ENCODE data around the gene SLC5A6.

The SLC5A6 gene

DNA sequence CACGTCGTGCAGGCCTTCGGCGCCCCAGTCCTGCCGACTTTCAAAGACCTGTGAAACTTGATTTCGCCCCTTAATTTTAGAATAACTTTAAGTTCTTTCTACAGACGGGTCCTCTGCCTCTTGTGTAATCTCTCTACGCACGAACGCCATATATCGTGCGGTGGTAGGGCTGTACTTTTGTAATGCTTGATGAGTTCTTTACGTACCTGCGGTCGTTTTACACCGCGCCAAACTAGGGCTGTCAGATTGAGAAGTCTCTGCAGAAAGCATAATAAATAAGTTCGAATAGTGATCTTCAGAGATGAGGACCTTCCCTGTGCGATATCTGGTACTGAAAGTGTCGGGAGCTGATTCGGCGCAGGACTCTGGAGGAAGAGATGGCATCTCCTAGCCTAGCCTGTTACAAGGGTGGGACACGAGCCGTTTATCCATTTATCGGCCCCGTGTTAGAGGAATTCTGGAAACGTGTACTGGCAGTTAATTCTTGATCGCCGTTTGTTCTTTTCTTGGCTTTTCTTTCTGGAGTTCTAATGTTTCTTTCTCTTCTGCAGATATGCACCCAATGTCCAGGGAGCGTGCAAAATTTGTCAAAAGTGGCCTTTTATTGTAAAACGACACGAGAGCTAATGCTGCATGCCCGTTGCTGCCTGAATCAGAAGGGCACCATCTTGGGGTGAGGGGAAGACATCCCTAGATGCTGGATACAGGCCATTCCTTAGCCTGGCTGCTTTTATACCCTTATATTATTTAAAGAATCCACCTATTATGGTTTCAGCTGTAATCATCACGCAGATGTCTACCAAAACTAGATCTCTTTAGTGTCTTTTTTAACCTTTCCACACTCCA lies 781 bp upstream of the SLC5A6 start (continued):
- TF ChIP-seq TCF7L2 (IDR thresholded peaks at IDR 0.05; ENCODE audit: borderline replicate concordance, low read depth, low read length) = no peak
- TF ChIP-seq ZBTB48 (tag by site-specific recombination; IDR thresholded peaks at IDR 0.05) = peak; percentile 48; the same call in 1 of the 2 replicates
- TF ChIP-seq KLF9 (tag by site-specific recombination; IDR thresholded peaks at IDR 0.05; ENCODE audit: low read depth) = no peak
- no peak for TF ChIP-seq ZNF473 (tag by site-specific recombination; IDR thresholded peaks at IDR 0.05)
- no peak for TF ChIP-seq ZNF169 (tag by site-specific recombination; IDR thresholded peaks at IDR 0.05)
- no peak for TF ChIP-seq KLF10 (tag by site-specific recombination; IDR thresholded peaks at IDR 0.05)

DNA sequence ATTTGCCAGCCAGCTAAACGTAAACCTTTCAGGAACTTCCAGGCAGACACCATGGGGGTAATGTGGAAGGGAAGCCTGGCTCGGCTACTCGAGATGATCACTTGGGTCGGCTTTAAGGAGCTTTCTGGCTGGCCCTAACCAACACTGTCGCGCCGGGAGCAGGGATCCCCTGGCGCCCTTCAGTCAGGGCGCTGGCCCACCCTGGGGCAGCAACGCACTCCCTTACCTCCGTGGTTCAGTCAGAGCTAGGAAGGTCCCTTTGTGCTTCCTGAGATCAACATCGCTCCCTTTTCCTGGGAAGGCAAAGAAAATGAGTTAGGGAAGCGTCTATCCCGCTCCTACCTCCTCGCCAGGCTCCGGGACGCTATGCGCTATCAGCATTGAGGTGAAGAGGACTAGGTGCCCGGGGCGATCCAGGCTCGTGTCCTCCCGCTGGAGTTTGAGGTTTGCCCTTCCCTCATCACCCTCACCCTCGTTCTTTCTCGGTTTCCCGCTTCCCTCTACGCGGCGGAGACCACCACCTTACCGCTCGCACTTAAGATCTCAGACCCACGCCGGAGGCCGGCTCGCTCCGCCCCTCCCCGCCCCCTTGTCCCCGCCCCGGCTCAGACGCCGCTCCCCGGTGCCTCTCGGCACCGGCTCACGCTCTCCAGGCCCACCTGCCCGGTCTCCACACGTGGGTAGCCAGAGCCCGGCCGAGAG lies 676 bp downstream of the SLC5A6 start:
- peaks cover 6 to 65% of the 10 kb centered on the region in 2 experiments; a peak in 2 of 3 replicates for H3K36me3 ChIP-seq (ENCODE audit: control insufficient read depth in 2 of 2, insufficient read depth in 1 of 2, low read length in 2 of 2)
- CTCF ChIA-PET = interaction anchor here (0.6 to 0.8 kb wide), 2 partner anchors 42 to 420 kb away, joined by 3 to 5 read pairs; no protein-coding TSS in a partner anchor

More for the DNA sequence above, 676 bp downstream of the SLC5A6 start:
- POLR2A ChIA-PET = interaction anchor here (0.8 to 1.4 kb wide), 2 partner anchors 77 to 161 kb away, joined by 3 to 4 read pairs; partner anchors contain the start of gene PREB
- peak overlapping the region; percentile 93 for H3K4me3 ChIP-seq (ENCODE audit: low read depth, low read length)
- no peaks in the 10 kb centered on the region for H3K9me3 ChIP-seq (ENCODE audit: control insufficient read depth, insufficient read depth, low read depth, low read length)
- 0 out of 2 replicates have a peak, but pooled peaks cover 2% of the 10 kb centered on the region for H3K4me1 ChIP-seq (ENCODE audit: control insufficient read depth, insufficient read depth, low read length)
- peak; percentile 54; the same call in 1 of the 2 replicates for TF ChIP-seq KLF9 (tag by site-specific recombination; IDR thresholded peaks at IDR 0.05; ENCODE audit: low read depth)
- TF ChIP-seq, protein P1, sequence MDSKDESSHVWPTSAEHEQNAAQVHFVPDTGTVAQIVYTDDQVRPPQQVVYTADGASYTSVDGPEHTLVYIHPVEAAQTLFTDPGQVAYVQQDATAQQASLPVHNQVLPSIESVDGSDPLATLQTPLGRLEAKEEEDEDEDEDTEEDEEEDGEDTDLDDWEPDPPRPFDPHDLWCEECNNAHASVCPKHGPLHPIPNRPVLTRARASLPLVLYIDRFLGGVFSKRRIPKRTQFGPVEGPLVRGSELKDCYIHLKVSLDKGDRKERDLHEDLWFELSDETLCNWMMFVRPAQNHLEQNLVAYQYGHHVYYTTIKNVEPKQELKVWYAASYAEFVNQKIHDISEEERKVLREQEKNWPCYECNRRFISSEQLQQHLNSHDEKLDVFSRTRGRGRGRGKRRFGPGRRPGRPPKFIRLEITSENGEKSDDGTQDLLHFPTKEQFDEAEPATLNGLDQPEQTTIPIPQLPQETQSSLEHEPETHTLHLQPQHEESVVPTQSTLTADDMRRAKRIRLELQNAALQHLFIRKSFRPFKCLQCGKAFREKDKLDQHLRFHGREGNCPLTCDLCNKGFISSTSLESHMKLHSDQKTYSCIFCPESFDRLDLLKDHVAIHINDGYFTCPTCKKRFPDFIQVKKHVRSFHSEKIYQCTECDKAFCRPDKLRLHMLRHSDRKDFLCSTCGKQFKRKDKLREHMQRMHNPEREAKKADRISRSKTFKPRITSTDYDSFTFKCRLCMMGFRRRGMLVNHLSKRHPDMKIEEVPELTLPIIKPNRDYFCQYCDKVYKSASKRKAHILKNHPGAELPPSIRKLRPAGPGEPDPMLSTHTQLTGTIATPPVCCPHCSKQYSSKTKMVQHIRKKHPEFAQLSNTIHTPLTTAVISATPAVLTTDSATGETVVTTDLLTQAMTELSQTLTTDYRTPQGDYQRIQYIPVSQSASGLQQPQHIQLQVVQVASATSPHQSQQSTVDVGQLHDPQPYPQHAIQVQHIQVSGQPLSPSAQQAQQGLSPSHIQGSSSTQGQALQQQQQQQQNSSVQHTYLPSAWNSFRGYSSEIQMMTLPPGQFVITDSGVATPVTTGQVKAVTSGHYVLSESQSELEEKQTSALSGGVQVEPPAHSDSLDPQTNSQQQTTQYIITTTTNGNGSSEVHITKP (tag by site-specific recombination; IDR thresholded peaks at IDR 0.05) = peak; percentile 49; the same call in 1 of the 2 replicates
- peak; percentile 32; the same call in 1 of the 2 replicates for TF ChIP-seq ZNF600 (tag by site-specific recombination; IDR thresholded peaks at IDR 0.05)
- TF ChIP-seq ZNF335 (tag by site-specific recombination; conservative IDR thresholded peaks at IDR 0.05) = peak; percentile 18; the same call in 1 of the 2 replicates
- peak; percentile 30; the same call in 1 of the 2 replicates for TF ChIP-seq ZNF10 (tag by site-specific recombination; IDR thresholded peaks at IDR 0.05)
- no peak for TF ChIP-seq MZF1 (tag by site-specific recombination; IDR thresholded peaks at IDR 0.05; ENCODE audit: borderline replicate concordance)
- peak; percentile 69; the same call in 1 of the 2 replicates for TF ChIP-seq ZBTB48 (tag by site-specific recombination; IDR thresholded peaks at IDR 0.05)
- TF ChIP-seq IKZF3 (tag by site-specific recombination; IDR thresholded peaks at IDR 0.05) = 0 out of 2 replicates have a peak, but pooled peaks have one; percentile 37
- TF ChIP-seq ZNF366 (tag by site-specific recombination; conservative IDR thresholded peaks at IDR 0.05) = 0 out of 2 replicates have a peak, but pooled peaks have one; percentile 10
- no peak for TF ChIP-seq ZNF274 (IDR thresholded peaks at IDR 0.05; ENCODE audit: low read length)
- no peak for TF ChIP-seq ZNF274 (tag by site-specific recombination; IDR thresholded peaks at IDR 0.05; ENCODE audit: borderline replicate concordance)
- no peak for TF ChIP-seq KLF10 (tag by site-specific recombination; IDR thresholded peaks at IDR 0.05)
- TF ChIP-seq, protein P2, sequence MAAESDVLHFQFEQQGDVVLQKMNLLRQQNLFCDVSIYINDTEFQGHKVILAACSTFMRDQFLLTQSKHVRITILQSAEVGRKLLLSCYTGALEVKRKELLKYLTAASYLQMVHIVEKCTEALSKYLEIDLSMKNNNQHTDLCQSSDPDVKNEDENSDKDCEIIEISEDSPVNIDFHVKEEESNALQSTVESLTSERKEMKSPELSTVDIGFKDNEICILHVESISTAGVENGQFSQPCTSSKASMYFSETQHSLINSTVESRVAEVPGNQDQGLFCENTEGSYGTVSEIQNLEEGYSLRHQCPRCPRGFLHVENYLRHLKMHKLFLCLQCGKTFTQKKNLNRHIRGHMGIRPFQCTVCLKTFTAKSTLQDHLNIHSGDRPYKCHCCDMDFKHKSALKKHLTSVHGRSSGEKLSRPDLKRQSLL (tag by site-specific recombination; IDR thresholded peaks at IDR 0.05) = peak; percentile 71
- no peak for TF ChIP-seq ZIC2 (tag by site-specific recombination; IDR thresholded peaks at IDR 0.05)
- peak; percentile 75 for TF ChIP-seq ZNF341 (tag by site-specific recombination; IDR thresholded peaks at IDR 0.05; ENCODE audit: low read depth)
- TF ChIP-seq ZNF843 (tag by site-specific recombination; IDR thresholded peaks at IDR 0.05) = no peak
- H3K27ac ChIP-seq (ENCODE audit: extremely low read depth, low read depth, low read length) = peak overlapping the region; percentile 68; the same call in 1 of the 2 replicates
